Measurements from ENCODE around the gene SYT9.

- TF ChIP-seq HES2 (IDR thresholded peaks at IDR 0.05) = no peak
- no peak for TF ChIP-seq CTCF (IDR thresholded peaks at IDR 0.05)
- no peak for TF ChIP-seq REST (IDR thresholded peaks at IDR 0.05)
- no peak for TF ChIP-seq POLR2A (IDR thresholded peaks at IDR 0.05; ENCODE audit: low read length)
- TF ChIP-seq RCOR1 (IDR thresholded peaks at IDR 0.05; ENCODE audit: low read depth, low read length) = no peak
- TF ChIP-seq E2F6 (IDR thresholded peaks at IDR 0.05; ENCODE audit: borderline replicate concordance, low read depth) = no peak
- TF ChIP-seq CHD2 (IDR thresholded peaks at IDR 0.05; ENCODE audit: low read length, partially characterized antibody) = no peak
- TF ChIP-seq HMGXB4 (CRISPR knock-in tag; IDR thresholded peaks at IDR 0.05; ENCODE audit: borderline replicate concordance) = no peak
- no peak for TF ChIP-seq SREBF2 (IDR thresholded peaks at IDR 0.05)
- TF ChIP-seq KDM5A (IDR thresholded peaks at IDR 0.05) = no peak
Measured at GRCh38 chr11:7311903-7312302, 60.2 kb downstream of the SYT9 start.

Data from A549 (cell line).